Measurements from ENCODE around the gene MLXIPL. TPM values are rescaled to one million over a fixed set of nuclear protein-coding genes. Genes with fewer than 3 reads are reported as not detected.
A peak's percentile ranks its signal among the peaks of the same experiment; 100 is the strongest.

MLXIPL gene
- total and polyA plus RNA-seq, 2 of the 8 experiments (the other 6 are each of a cell fraction or from before 2014, with no cell fraction given), result 9.4 to 10.6 TPM

DNA sequence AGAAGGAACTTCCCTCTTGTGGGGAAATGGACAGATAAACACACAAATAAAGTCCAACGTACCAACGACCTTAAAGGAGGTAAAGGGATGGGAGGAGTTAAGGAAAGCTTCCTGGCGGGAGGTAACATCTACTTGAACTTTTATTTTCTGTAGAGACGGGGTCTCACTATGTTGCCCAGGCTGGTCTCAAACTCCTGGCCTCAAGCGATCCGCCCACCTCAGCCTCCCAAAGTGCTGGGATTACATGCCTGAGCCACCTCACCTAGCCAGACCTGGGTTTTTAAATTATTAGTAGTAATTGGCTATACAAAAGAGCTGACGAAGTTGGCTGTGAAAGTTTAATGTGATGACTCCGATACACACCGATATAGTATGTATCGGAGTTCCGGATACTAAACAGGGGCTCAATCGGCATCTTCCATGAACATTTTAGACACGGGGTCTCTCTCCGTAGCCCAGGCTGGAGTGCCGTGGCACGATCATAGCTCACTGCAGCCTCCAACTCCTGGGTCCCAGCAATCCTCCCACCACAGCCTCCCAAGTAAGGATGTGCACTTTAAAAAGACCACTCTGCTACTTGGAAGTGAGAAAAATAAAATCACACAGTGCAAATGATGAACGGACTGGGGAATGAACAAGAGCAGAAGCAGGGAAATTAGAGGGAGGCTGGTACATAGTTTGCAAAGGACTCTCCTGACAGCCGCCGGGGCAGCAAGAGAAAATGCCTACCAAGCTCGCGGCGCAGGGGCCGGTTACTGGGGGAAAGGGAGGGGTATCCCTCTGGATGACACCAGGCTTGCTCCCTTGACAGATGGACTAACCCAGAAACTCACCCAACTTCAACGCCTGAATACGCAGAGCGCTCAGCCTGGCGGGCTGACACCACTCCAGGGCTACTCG, 67.9 kb downstream of the MLXIPL start:
- Histone ChIP-seq H4K5ac (ENCODE audit: insufficient read length, low read depth, low read length) (no peak overlapping the region), H3K18ac (ENCODE audit: extremely low read depth, low read length) (peak overlapping the region; percentile 32; the same call in 1 of the 2 replicates), H2BK20ac (ENCODE audit: low read length) (no peak overlapping the region), H2BK15ac (ENCODE audit: low read length) (no peak overlapping the region), H3K4ac (replicated peaks; ENCODE audit: insufficient read length, low read depth, low read length) (peak overlapping the region; percentile 93), H2BK12ac (ENCODE audit: low read depth, low read length) (no peak overlapping the region), H2AK5ac (ENCODE audit: low read depth, low read length) (no peak overlapping the region), H3K27me3 (replicated peaks in 1 of 4; ENCODE audit: control insufficient read depth in 3 of 4, extremely low read depth in 1 of 4, insufficient read depth in 3 of 4, low read length in 3 of 4) (peaks cover 0 to 8% (median 1%) of the 10 kb centered on the region in 4 experiments; a peak in 4 of 7 replicates), H2BK5ac (ENCODE audit: low read depth, low read length) (peak overlapping the region; percentile 52; the same call in 1 of the 2 replicates), H4K8ac (ENCODE audit: extremely low read depth, insufficient read depth, low read length) (no peak overlapping the region; the same call in 1 of the 2 replicates), H3K23me2 (ENCODE audit: low read depth, low read length) (peaks cover 9% of the 10 kb centered on the region), H3K36me3 (ENCODE audit: control insufficient read depth in 2 of 4, insufficient read depth in 4 of 4, low read length in 3 of 4) (no peaks in the 10 kb centered on the region; a peak in 2 of 8 replicates), H2BK120ac (replicated peaks; ENCODE audit: low read depth, low read length) (no peak overlapping the region), H3K9me3 (ENCODE audit: insufficient read depth in 2 of 2, low read depth in 1 of 2, low read length in 1 of 2) (no peaks in the 10 kb centered on the region), H4K20me1 (replicated peaks in 1 of 2; ENCODE audit: control insufficient read depth in 1 of 2, insufficient read depth in 2 of 2, low read length in 2 of 2) (peaks cover 2 to 3% of the 10 kb centered on the region in 2 experiments), H4K91ac (replicated peaks; ENCODE audit: insufficient read length, low read length) (no peak overlapping the region), H3K4me2 (ENCODE audit: insufficient read depth in 1 of 2, low read depth in 2 of 2, low read length in 2 of 2) (peak overlapping the region; percentile 92 to 94), H3K56ac (replicated peaks; ENCODE audit: insufficient read length, low read depth, low read length) (no peak overlapping the region), H3K23ac (ENCODE audit: insufficient read length) (peak overlapping the region; percentile 42), H3K4me3 (ENCODE audit: extremely low read depth in 1 of 4, insufficient read depth in 2 of 4, low read depth in 3 of 4, low read length in 4 of 4) (peak overlapping the region; percentile 68 to 87 (median 76)), H3K14ac (ENCODE audit: insufficient read length) (no peak overlapping the region), H3K79me2 (ENCODE audit: control insufficient read depth in 1 of 2, insufficient read depth in 2 of 2, low read length in 2 of 2) (peaks cover 0 to 30% of the 10 kb centered on the region in 2 experiments; a peak in 3 of 4 replicates), H3K4me1 (replicated peaks in 1 of 4; ENCODE audit: control insufficient read depth in 3 of 4, insufficient read depth in 4 of 4, low read length in 3 of 4) (peaks cover 0 to 3% (median 1%) of the 10 kb centered on the region in 4 experiments; a peak in 2 of 7 replicates), H2AFZ (ENCODE audit: low read length) (no peak overlapping the region), H3K9ac (replicated peaks in 1 of 4; ENCODE audit: extremely low read depth in 1 of 4, low read depth in 3 of 4, low read length in 3 of 4) (peak overlapping the region in 3 of 4 experiments; percentile 60 to 84 (median 62); a peak in 6 of 7 replicates), H3K79me1 (ENCODE audit: low read depth, low read length) (peaks cover 6% of the 10 kb centered on the region; the same call in 1 of the 2 replicates), H3K27ac (ENCODE audit: low read depth, low read length) (no peak overlapping the region)
- TF ChIP-seq SIN3A (conservative IDR thresholded peaks at IDR 0.05 in 1 of 2, IDR thresholded peaks at IDR 0.05 in 1 of 2; ENCODE audit: low read depth in 1 of 2, low read length in 2 of 2), result peak in 1 of 2 experiments; percentile 91; a peak in 2 of 4 replicates
- no peak for TF ChIP-seq BRCA1 (IDR thresholded peaks at IDR 0.05; ENCODE audit: low read depth, low read length)
- TF ChIP-seq, protein P1, sequence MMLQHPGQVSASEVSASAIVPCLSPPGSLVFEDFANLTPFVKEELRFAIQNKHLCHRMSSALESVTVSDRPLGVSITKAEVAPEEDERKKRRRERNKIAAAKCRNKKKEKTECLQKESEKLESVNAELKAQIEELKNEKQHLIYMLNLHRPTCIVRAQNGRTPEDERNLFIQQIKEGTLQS (IDR thresholded peaks at IDR 0.05; ENCODE audit: insufficient read depth, low read depth, low read length), result no peak
- ChIA-PET CTCF (ENCODE audit: partially characterized antibody) (no interaction called here), POLR2A (ENCODE audit: partially characterized antibody) (interaction anchor here (0.6 to 2.5 kb wide), 15 partner anchors 9 to 747 kb away, joined by 3 to 31 read pairs (median 3); partner anchors contain the start of genes BAZ1B and TBL2)
- FAIRE-seq (no peak), DNase-seq (ENCODE audit: low read depth in 1 of 2, low spot score in 2 of 2) (no peak)
- WGBS, 2 experiments (ENCODE audit: extremely low coverage in 1 of 2, insufficient coverage in 1 of 2, insufficient read length in 1 of 2, insufficient replicate concordance in 2 of 2, low coverage in 1 of 2, low lambda C conversion rate in 2 of 2, missing lambda C conversion rate in 1 of 2), result 51% methylated on average over 27 of the region's 28 CpGs; no CpG with 5 or more reads in 1 of the 2 experiments
